DOHH2 (cell line): ENCODE results near the gene AUH.

Source experiments
- H3F3A ChIP-seq: fragments of 200-600 bp; sonication (generic), shearing (Covaris generic); 2 replicates; pipeline ENCODE4 v1.6.0; 2016; ENCODE audit warnings: antibody characterized with exemption, mild to moderate bottlenecking; ENCODE audit not compliant: control insufficient read depth, insufficient read depth
- H3K27ac ChIP-seq: fragments of 200-600 bp; sonication (generic); 2 replicates; pipeline ENCODE4 v1.5.1; 2014; ENCODE audit warnings: low read depth, mild to moderate bottlenecking, low read length, moderate library complexity
- H3K27me3 ChIP-seq: fragments of 200-600 bp; sonication (generic); 2 replicates; pipeline ENCODE4 v1.6.1; 2014; ENCODE audit warnings: mild to moderate bottlenecking, low read length, mixed read lengths; ENCODE audit not compliant: control insufficient read depth
- H3K36me3 ChIP-seq: fragments of 200-600 bp; sonication (generic); 2 replicates; pipeline ENCODE4 v1.6.1; 2014; ENCODE audit warnings: mild to moderate bottlenecking, low read length, moderate library complexity, mixed read lengths; ENCODE audit not compliant: control insufficient read depth
- H3K4me1 ChIP-seq: fragments of 200-600 bp; sonication (generic); 2 replicates; pipeline ENCODE4 v1.6.1; 2014; ENCODE audit warnings: mild to moderate bottlenecking, low read length, mixed read lengths; ENCODE audit not compliant: control insufficient read depth
- H3K4me2 ChIP-seq: fragments of 200-600 bp; sonication (generic); 2 replicates; pipeline ENCODE4 v1.6.0; 2014; ENCODE audit warnings: mild to moderate bottlenecking, low read length, moderate library complexity
- H3K4me3 ChIP-seq: fragments of 200-600 bp; sonication (generic); 2 replicates; pipeline ENCODE4 v1.5.1; 2014; ENCODE audit warnings: mild to moderate bottlenecking, low read length, mixed read lengths
- H3K79me2 ChIP-seq: fragments of 200-600 bp; sonication (generic); 2 replicates; pipeline ENCODE4 v1.6.1; 2014; ENCODE audit warnings: mild to moderate bottlenecking, low read length, mixed read lengths; ENCODE audit not compliant: control insufficient read depth
- H3K9me2 ChIP-seq: fragments of 200-600 bp; sonication (generic); replicated peaks from 2 replicates; pipeline ENCODE4 v1.6.1; 2014; ENCODE audit warnings: mild to moderate bottlenecking, low read length, mixed read lengths; ENCODE audit not compliant: control insufficient read depth
- H3K9me3 ChIP-seq: fragments of 200-600 bp; sonication (generic); 2 replicates; pipeline ENCODE4 v1.6.1; 2014; ENCODE audit warnings: antibody characterized with exemption, low read length, mixed read lengths; ENCODE audit not compliant: control insufficient read depth, insufficient read depth
- H4K20me1 ChIP-seq: fragments of 200-600 bp; sonication (generic); 2 replicates; pipeline ENCODE4 v1.6.0; 2014; ENCODE audit warnings: low read depth, mild to moderate bottlenecking, antibody characterized with exemption, low read length, moderate library complexity; ENCODE audit not compliant: control insufficient read depth, insufficient read depth
- EZH2phosphoT487 ChIP-seq: fragments of 200-600 bp; sonication (generic); IDR thresholded peaks from 2 replicates; pipeline ENCODE4 v1.6.1; 2017; ENCODE audit warnings: borderline replicate concordance, mild to moderate bottlenecking, antibody characterized with exemption, low read length, moderate library complexity, mixed read lengths
- TF ChIP-seq, protein P1 (sequence below): fragments of 200-600 bp; sonication (generic); IDR thresholded peaks from one replicate; pipeline ENCODE4 v1.5.1; 2014; ENCODE audit warnings: antibody characterized with exemption, mild to moderate bottlenecking, low read depth, low read length; ENCODE audit not compliant: poor library complexity, severe bottlenecking

AUH gene

DNA sequence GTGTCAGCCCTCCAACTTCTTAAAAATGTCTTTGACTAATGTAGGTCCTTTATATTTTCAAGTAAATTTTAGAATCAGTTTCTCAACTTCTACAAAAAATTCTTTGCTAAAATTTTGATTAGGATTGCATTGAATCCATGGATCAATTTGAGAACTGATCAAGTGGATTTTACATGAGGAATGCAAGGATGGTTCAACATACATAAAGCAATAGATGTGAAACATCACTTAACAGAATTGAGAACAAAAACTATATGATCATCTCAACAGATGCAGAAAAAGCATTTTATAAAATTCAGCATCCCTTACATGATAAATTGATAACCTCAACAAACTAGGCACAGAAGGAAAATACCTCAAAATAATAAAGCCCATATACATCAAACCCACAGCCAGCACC, 190.8 kb downstream of the AUH start:
- no peaks in the 10 kb centered on the region for H3K9me2 ChIP-seq
- no peaks in the 10 kb centered on the region for H4K20me1 ChIP-seq
- H3K9me3 ChIP-seq = peaks cover 9% of the 10 kb centered on the region
- no peak overlapping the region for H3K4me2 ChIP-seq
- no peak for TF ChIP-seq EZH2phosphoT487
- TF ChIP-seq, protein P1, sequence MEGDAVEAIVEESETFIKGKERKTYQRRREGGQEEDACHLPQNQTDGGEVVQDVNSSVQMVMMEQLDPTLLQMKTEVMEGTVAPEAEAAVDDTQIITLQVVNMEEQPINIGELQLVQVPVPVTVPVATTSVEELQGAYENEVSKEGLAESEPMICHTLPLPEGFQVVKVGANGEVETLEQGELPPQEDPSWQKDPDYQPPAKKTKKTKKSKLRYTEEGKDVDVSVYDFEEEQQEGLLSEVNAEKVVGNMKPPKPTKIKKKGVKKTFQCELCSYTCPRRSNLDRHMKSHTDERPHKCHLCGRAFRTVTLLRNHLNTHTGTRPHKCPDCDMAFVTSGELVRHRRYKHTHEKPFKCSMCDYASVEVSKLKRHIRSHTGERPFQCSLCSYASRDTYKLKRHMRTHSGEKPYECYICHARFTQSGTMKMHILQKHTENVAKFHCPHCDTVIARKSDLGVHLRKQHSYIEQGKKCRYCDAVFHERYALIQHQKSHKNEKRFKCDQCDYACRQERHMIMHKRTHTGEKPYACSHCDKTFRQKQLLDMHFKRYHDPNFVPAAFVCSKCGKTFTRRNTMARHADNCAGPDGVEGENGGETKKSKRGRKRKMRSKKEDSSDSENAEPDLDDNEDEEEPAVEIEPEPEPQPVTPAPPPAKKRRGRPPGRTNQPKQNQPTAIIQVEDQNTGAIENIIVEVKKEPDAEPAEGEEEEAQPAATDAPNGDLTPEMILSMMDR = no peak
- H3K27me3 ChIP-seq = 0 out of 2 replicates have a peak, but pooled peaks cover 2% of the 10 kb centered on the region
- no peaks in the 10 kb centered on the region for H3K79me2 ChIP-seq
- H3K36me3 ChIP-seq = no peaks in the 10 kb centered on the region
- H3K4me1 ChIP-seq = peaks cover 18% of the 10 kb centered on the region
- H3K27ac ChIP-seq = no peak overlapping the region
- H3F3A ChIP-seq = no peaks in the 10 kb centered on the region
- no peak overlapping the region for H3K4me3 ChIP-seq

DNA sequence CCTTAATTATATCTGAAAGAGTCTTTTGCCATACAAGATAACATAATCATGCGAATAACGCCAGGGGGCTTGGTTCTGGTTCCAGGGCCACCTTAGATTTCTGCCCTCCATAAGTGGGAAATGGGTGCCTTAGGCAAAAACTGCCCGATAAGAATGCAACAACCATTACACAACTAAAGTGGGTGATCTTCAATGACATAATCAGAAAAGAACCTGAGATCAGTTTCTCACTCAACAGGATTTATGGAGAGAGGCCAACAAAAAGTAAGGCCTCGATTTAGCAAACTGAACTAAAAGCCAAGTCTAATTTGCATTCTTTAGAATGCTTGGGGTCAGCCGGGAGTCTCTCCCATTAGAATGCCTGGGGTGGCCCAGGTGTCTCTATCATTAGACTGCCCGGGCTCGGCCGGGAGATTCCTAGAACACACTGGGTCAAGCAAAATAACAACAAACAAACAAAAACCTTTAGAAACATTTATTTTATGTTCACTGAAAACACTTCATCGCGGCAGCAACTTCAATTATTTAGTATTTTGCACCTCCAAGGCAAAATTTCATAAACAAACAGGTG, 194.8 kb downstream of the AUH start:
- Histone ChIP-seq H3K4me3 (no peak overlapping the region), H3K36me3 (no peaks in the 10 kb centered on the region), H3F3A (no peaks in the 10 kb centered on the region), H3K79me2 (no peaks in the 10 kb centered on the region), H3K4me2 (no peak overlapping the region), H4K20me1 (no peaks in the 10 kb centered on the region), H3K4me1 (peaks cover 13% of the 10 kb centered on the region), H3K9me3 (peaks cover 9% of the 10 kb centered on the region), H3K9me2 (no peaks in the 10 kb centered on the region), H3K27ac (no peak overlapping the region), H3K27me3 (peaks cover 29% of the 10 kb centered on the region)
- TF ChIP-seq EZH2phosphoT487 = no peak
- TF ChIP-seq, protein P1 = no peak

DNA sequence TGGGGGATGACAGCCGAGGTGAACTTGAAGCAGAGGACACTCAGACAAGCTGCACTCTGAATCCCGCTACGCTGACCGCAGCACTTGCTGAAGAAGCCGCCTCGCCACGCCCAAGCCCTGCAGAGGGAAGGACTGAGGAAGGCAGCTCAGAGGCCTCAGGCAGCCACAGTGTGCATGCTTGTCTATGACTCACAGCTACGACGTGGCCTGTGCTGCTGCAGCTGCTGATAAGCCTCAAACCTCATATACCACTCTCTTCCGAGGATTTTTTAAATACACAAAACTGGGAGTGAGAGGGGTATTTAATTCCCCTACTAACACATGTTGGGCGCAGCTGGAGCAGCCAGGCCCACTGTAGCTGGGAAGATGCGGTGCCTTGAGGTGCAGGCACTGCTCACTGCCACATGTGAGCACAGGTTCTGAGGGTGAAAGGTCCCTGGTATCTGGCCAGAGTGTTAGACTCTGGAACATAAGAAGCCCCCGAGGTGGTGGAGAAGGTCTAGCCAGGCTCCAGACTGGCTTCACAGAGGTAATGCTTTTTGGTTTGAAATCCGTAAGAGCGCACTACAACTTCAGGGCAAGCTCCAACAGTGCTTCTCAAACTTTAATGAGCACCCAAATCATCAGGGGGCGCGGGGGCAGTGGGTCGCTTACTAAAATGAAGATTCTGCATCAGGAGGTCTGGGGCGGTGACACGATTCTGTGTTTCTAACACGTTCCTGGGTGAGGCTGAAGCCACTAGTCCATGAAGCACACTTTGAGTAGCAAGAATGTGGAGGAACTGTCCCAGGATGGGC, 196.8 kb downstream of the AUH start:
- Histone ChIP-seq H3F3A (no peaks in the 10 kb centered on the region), H3K4me3 (no peak overlapping the region), H3K27ac (no peak overlapping the region), H3K9me3 (no peaks in the 10 kb centered on the region), H3K27me3 (peaks cover 31% of the 10 kb centered on the region), H3K9me2 (no peaks in the 10 kb centered on the region), H3K4me1 (peaks cover 13% of the 10 kb centered on the region), H3K36me3 (no peaks in the 10 kb centered on the region), H3K79me2 (no peaks in the 10 kb centered on the region), H4K20me1 (no peaks in the 10 kb centered on the region), H3K4me2 (no peak overlapping the region)
- no peak for TF ChIP-seq EZH2phosphoT487
- TF ChIP-seq, protein P1 = no peak
